Esophagus squamous epithelium (tissue), 4 donors: ENCODE results near the gene SKI.

Experiments
- POLR2A ChIP-seq, 4 donors: fragments of 450-650 bp; IDR thresholded peaks; one replicate each; pipeline ENCODE4 v1.6.1; 2017; ENCODE audit warnings: antibody characterized with exemption in 4 of 4, mild to moderate bottlenecking in 4 of 4, moderate library complexity in 3 of 4
- TF ChIP-seq, protein P1 (sequence below), 6 experiments: fragments of 450-650 bp in 4 of 6; fragments of 200-600 bp in 2 of 6; sonication (generic) in 2 of 6; IDR thresholded peaks; one replicate each; pipeline ENCODE4 v1.5.1; 2016 to 2019; ENCODE audit warnings: antibody characterized with exemption in 6 of 6, mild to moderate bottlenecking in 4 of 6, moderate library complexity in 4 of 6

DNA sequence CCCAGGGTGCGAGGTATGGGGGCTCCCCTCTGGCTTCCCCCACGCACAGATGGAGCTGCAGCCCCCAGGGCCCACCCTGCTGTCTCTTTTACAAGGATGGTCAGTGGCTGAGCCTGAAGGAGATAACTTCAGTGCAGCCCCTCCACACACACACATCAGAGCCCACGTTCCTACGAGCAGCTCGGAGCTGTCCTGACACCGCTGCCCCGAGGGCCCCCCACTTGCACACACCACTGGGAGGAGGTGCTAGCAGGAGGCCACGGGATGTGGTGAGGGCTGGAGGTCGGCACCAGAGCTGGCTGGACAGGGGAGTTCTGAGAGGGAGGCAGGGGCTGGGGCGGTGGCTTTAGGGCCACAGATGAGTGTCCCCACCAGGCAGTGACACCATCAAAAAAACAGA is 109.4 kb downstream of the SKI start:
- TF ChIP-seq, protein P1, sequence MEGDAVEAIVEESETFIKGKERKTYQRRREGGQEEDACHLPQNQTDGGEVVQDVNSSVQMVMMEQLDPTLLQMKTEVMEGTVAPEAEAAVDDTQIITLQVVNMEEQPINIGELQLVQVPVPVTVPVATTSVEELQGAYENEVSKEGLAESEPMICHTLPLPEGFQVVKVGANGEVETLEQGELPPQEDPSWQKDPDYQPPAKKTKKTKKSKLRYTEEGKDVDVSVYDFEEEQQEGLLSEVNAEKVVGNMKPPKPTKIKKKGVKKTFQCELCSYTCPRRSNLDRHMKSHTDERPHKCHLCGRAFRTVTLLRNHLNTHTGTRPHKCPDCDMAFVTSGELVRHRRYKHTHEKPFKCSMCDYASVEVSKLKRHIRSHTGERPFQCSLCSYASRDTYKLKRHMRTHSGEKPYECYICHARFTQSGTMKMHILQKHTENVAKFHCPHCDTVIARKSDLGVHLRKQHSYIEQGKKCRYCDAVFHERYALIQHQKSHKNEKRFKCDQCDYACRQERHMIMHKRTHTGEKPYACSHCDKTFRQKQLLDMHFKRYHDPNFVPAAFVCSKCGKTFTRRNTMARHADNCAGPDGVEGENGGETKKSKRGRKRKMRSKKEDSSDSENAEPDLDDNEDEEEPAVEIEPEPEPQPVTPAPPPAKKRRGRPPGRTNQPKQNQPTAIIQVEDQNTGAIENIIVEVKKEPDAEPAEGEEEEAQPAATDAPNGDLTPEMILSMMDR (IDR thresholded peaks at IDR 0.05), result no peak
- no peak for TF ChIP-seq POLR2A (IDR thresholded peaks at IDR 0.05)
